OCI-LY7 (cell line): ENCODE results near the gene FA2H. TPM values are rescaled to one million over a fixed set of nuclear protein-coding genes. Genes with fewer than 3 reads are reported as not detected.

Source experiments
- BruUV-seq: library from RNA; stranded (reverse); fragments of 400-500 nt; replicated peaks from 2 replicates; lab custom pipeline; 2021; lab: Mats Ljungman, UMichigan
- CTCF ChIA-PET: fragments of 300-600 bp; sonication (Branson Sonifier 250); formaldehyde crosslinking; loops from one replicate; lab custom pipeline; 2022; ENCODE audit warnings: antibody characterized with exemption; ENCODE audit not compliant: unreplicated experiment; lab: Charles Lee
- POLR2A ChIA-PET: fragments of 300-600 bp; sonication (Branson Sonifier 250); formaldehyde crosslinking; loops from one replicate; lab custom pipeline; 2022; ENCODE audit warnings: antibody characterized with exemption; lab: Charles Lee
- DNase-seq: peaks from one replicate; pipeline ENCODE4 v3.0.0-alpha.2; 2015; ENCODE audit warnings: low spot score
- H2AFZ ChIP-seq: fragments of 200-600 bp; sonication (generic), shearing (Covaris generic); 2 replicates; pipeline ENCODE4 v1.6.1; 2014; ENCODE audit warnings: mild to moderate bottlenecking, antibody characterized with exemption, low read length, moderate library complexity
- H3K27ac ChIP-seq: fragments of 200-600 bp; sonication (generic); 2 replicates; pipeline ENCODE4 v1.5.1; 2014; ENCODE audit warnings: mixed run types, low read depth, mild to moderate bottlenecking, moderate library complexity, low read length, inconsistent platforms; ENCODE audit not compliant: poor library complexity, severe bottlenecking
- H3K36me3 ChIP-seq: fragments of 200-600 bp; sonication (generic); 2 replicates; pipeline ENCODE4 v1.6.1; 2014; ENCODE audit warnings: mild to moderate bottlenecking, antibody characterized with exemption, low read length, moderate library complexity, mixed read lengths; ENCODE audit not compliant: insufficient read depth
- H3K4me1 ChIP-seq: fragments of 200-600 bp; sonication (generic); 2 replicates; pipeline ENCODE4 v1.5.1; 2014; ENCODE audit warnings: mild to moderate bottlenecking, low read length; ENCODE audit not compliant: insufficient read depth, poor library complexity, severe bottlenecking
- H3K4me2 ChIP-seq: fragments of 200-600 bp; sonication (generic); 2 replicates; pipeline ENCODE4 v1.6.1; 2014; ENCODE audit warnings: mild to moderate bottlenecking, low read length
- H3K4me3 ChIP-seq: fragments of 200-600 bp; sonication (generic); 2 replicates; pipeline ENCODE4 v1.5.1; 2014; ENCODE audit warnings: mild to moderate bottlenecking, low read depth, low read length; ENCODE audit not compliant: poor library complexity, severe bottlenecking
- H3K79me2 ChIP-seq: fragments of 200-600 bp; sonication (generic); 2 replicates; pipeline ENCODE4 v1.6.1; 2016; ENCODE audit warnings: low read depth, mild to moderate bottlenecking, low read length, moderate library complexity, mixed read lengths; ENCODE audit not compliant: insufficient read depth
- H3K9me2 ChIP-seq: fragments of 200-600 bp; sonication (generic); 2 replicates; pipeline ENCODE4 v1.6.1; 2016; ENCODE audit warnings: mild to moderate bottlenecking, low read length, mixed read lengths; ENCODE audit not compliant: insufficient read depth
- H3K9me3 ChIP-seq: fragments of 200-600 bp; sonication (generic); 2 replicates; pipeline ENCODE4 v1.6.1; 2014; ENCODE audit warnings: mild to moderate bottlenecking, mixed run types, low read length, mixed read lengths
- H4K20me1 ChIP-seq: fragments of 200-600 bp; sonication (generic); 2 replicates; pipeline ENCODE4 v1.6.1; 2014; ENCODE audit warnings: mild to moderate bottlenecking, antibody characterized with exemption, low read length, moderate library complexity, mixed read lengths; ENCODE audit not compliant: insufficient read depth
- EZH2phosphoT487 ChIP-seq: fragments of 200-600 bp; sonication (generic); IDR thresholded peaks from 2 replicates; pipeline ENCODE4 v1.6.1; 2018; ENCODE audit warnings: low read depth, borderline replicate concordance, mild to moderate bottlenecking, mixed run types, antibody characterized with exemption, low read length, moderate library complexity, mixed read lengths
- intact Hi-C: fragments of 100-400 bp; cut with micrococcal nuclease; formaldehyde crosslinking; loops from one replicate; pipeline ENCODE4 v1.10.0; 2022; ENCODE audit not compliant: unreplicated experiment
- total RNA-seq, 2 experiments: library from RNA; depleted of rRNA in 1 of 2; stranded (reverse); fragments of >200 nt in 1 of 2; shearing (Covaris generic) in 1 of 2; gene quantifications; 2 replicates each; pipeline ENCODE4 v1.2.3, GENCODE V29; 2014 to 2022
- TF ChIP-seq, protein P1 (sequence below): fragments of 200-600 bp; sonication (generic); conservative IDR thresholded peaks from 2 replicates; pipeline ENCODE4 v1.5.1; 2014; ENCODE audit warnings: mild to moderate bottlenecking, antibody characterized with exemption, low read length, moderate library complexity, mixed read lengths

Gene FA2H
- total RNA-seq, 2 experiments from 2014 or later = 0.73 to 4.7 TPM

DNA sequence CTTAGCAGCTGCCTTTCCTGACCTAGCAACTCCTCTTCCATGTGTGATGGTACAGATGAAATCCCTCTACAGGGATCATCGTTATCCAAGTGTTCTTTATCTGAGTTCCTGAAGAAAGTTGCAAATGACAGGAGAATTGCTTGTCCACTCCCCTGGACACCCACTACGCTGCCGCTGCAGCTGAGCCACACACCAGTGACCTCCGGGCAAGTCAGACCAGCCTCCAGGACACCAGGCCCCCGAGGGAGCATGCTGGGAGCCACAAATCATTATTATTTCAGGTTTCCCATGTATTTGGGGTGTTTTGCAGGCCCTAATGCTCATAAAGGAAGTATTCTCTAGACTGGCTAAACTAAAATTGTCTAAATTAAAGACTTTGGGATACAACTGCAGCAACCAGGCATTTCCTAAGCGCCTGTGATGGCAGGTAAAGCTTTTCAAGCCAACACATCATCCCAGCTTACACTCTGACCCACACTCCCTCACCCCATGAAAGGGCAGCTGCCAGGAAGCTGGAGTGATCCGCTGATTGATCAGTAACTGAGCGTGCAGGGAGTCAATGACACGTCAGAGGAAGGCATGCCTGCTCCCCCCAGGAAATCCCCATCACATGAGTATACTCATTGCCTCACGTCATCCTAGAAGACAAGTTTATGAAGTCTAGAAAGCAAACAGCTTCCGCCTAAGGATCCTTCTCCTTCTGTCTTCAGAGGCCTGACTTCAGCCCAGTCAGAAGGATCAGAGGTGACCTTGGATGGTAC, 14.4 kb downstream of the FA2H start:
- H2AFZ ChIP-seq = no peak overlapping the region
- ChIA-PET POLR2A (no interaction called here), CTCF (interaction anchor here (0.6 kb wide), 1 partner anchor 115 kb away, joined by 3 read pairs; no protein-coding TSS in a partner anchor)
- no peak overlapping the region for H3K4me3 ChIP-seq
- no peaks in the 10 kb centered on the region for H4K20me1 ChIP-seq
- H3K4me1 ChIP-seq = no peaks in the 10 kb centered on the region
- no peak overlapping the region for H3K4me2 ChIP-seq
- intact Hi-C loops = no loop called here
- H3K36me3 ChIP-seq = no peaks in the 10 kb centered on the region
- DNase-seq = no peak
- H3K27ac ChIP-seq = no peak overlapping the region
- no peak for TF ChIP-seq EZH2phosphoT487
- TF ChIP-seq, protein P1, sequence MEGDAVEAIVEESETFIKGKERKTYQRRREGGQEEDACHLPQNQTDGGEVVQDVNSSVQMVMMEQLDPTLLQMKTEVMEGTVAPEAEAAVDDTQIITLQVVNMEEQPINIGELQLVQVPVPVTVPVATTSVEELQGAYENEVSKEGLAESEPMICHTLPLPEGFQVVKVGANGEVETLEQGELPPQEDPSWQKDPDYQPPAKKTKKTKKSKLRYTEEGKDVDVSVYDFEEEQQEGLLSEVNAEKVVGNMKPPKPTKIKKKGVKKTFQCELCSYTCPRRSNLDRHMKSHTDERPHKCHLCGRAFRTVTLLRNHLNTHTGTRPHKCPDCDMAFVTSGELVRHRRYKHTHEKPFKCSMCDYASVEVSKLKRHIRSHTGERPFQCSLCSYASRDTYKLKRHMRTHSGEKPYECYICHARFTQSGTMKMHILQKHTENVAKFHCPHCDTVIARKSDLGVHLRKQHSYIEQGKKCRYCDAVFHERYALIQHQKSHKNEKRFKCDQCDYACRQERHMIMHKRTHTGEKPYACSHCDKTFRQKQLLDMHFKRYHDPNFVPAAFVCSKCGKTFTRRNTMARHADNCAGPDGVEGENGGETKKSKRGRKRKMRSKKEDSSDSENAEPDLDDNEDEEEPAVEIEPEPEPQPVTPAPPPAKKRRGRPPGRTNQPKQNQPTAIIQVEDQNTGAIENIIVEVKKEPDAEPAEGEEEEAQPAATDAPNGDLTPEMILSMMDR = no peak
- H3K9me3 ChIP-seq = no peaks in the 10 kb centered on the region
- H3K9me2 ChIP-seq = no peaks in the 10 kb centered on the region
- BruUV-seq = no TSS peak
- H3K79me2 ChIP-seq = no peaks in the 10 kb centered on the region

DNA sequence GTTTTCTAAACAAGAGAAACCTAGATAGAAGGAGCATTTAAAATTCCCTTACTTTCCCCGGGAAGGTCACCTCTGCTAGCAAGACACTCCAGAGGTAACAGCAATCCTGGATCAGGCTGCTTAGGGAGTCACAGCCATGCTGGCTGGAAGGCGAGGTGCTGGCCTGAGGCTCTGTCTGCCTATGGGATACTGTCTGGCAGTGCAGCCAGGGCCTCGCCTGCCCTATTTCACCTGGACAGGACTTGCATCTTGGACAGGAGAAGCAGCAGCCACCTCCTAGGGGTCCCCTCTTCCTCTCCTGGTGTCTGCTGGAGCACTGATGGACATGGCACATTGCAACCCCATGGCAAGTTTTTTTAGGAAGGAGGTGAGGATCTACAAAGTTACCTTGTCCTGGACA, 15.1 kb downstream of the FA2H start:
- Histone ChIP-seq H3K9me3 (no peaks in the 10 kb centered on the region), H2AFZ (no peak overlapping the region), H4K20me1 (no peaks in the 10 kb centered on the region), H3K27ac (no peak overlapping the region), H3K79me2 (no peaks in the 10 kb centered on the region), H3K4me2 (no peak overlapping the region), H3K36me3 (no peaks in the 10 kb centered on the region), H3K4me1 (no peaks in the 10 kb centered on the region), H3K9me2 (no peaks in the 10 kb centered on the region), H3K4me3 (no peak overlapping the region)
- TF ChIP-seq, protein P1 = no peak
- no peak for TF ChIP-seq EZH2phosphoT487
- no peak for DNase-seq
- intact Hi-C loops = no loop called here
- ChIA-PET POLR2A (no interaction called here), CTCF (no interaction called here)
- no TSS peak for BruUV-seq

DNA sequence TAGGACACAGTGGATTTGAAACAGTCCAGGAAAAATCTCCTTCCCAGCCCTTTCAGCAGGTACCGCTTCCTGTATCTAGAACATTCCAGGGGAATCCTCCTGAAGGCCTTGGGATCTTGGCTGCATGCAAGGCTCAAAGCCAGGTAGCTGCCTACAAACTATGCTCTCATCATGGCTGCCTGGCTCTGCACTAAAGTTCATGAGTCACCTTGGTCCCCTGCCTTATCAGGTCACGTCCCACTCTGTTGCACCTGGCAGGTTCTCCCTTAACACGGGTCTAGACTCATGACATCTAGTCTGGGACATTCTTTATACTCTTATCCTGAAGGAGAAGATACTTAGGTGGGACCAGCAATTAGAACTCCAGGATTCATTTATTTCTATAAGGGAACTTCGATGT, 15.8 kb downstream of the FA2H start:
- ChIA-PET POLR2A (interaction anchor here (0.6 kb wide), 1 partner anchor 102 kb away, joined by 8 read pairs; no protein-coding TSS in a partner anchor), CTCF (no interaction called here)
- H4K20me1 ChIP-seq = no peaks in the 10 kb centered on the region

More for the DNA sequence above, 15.8 kb downstream of the FA2H start:
- no peak for DNase-seq
- Histone ChIP-seq H3K79me2 (no peaks in the 10 kb centered on the region), H2AFZ (no peak overlapping the region), H3K4me1 (no peaks in the 10 kb centered on the region), H3K27ac (no peak overlapping the region), H3K36me3 (no peaks in the 10 kb centered on the region), H3K9me3 (no peaks in the 10 kb centered on the region), H3K9me2 (no peaks in the 10 kb centered on the region), H3K4me3 (no peak overlapping the region), H3K4me2 (no peak overlapping the region)
- intact Hi-C loops = no loop called here
- TF ChIP-seq, protein P1 = no peak
- TF ChIP-seq EZH2phosphoT487 = no peak
- no TSS peak for BruUV-seq
